ENCODE data around the gene COL4A6.
"Not testable (repeated sequence)": the region's sequence is repeated elsewhere in the genome, so short reads cannot be mapped to it uniquely, and the experiment has no call there.

The COL4A6 gene

GRCh38 chrX:108438110-108438623 lies at the start of gene COL4A6:
TSS of gene COL4A6 (minus strand) at chrX:108438422. CDS start at chrX:108438196, 226 bp downstream.
- DNase-seq, result no peak

GRCh38 chrX:108485960-108486359 lies 47.7 kb upstream of the COL4A6 start:
- no peak for DNase-seq

- no peak for DNase-seq
Measured at GRCh38 chrX:108484251-108484650, 46.0 kb upstream of the COL4A6 start.

GRCh38 chrX:108481528-108481927 lies 43.3 kb upstream of the COL4A6 start:
- DNase-seq, result not testable (repeated sequence)

GRCh38 chrX:108473979-108474378 lies 35.8 kb upstream of the COL4A6 start:
- DNase-seq, result no peak

GRCh38 chrX:108468486-108468885 lies 30.3 kb upstream of the COL4A6 start:
- DNase-seq, result no peak

GRCh38 chrX:108464604-108465003 lies 26.4 kb upstream of the COL4A6 start:
- no peak for DNase-seq

- DNase-seq, result no peak
Measured at GRCh38 chrX:108456971-108457477, 18.8 kb upstream of the COL4A6 start.

GRCh38 chrX:108453841-108454240 lies 15.6 kb upstream of the COL4A6 start:
- DNase-seq, result no peak

- DNase-seq, result no peak
Measured at GRCh38 chrX:108447303-108447702, 9.1 kb upstream of the COL4A6 start.

- DNase-seq, result no peak
Measured at GRCh38 chrX:108442901-108443464, 4.8 kb upstream of the COL4A6 start.

GRCh38 chrX:108439961-108440696 lies 1.9 kb upstream of the COL4A6 start:
- no peak for DNase-seq

GRCh38 chrX:108439426-108439942 lies 1.3 kb upstream of the COL4A6 start, which contains the start of gene COL4A5:
TSS of gene COL4A5 (plus strand) at chrX:108439838. CDS start at chrX:108440126, 288 bp downstream.
- no peak for DNase-seq

- DNase-seq, result no peak
Measured at GRCh38 chrX:108437349-108438109, 693 bp downstream of the COL4A6 start.

- no peak for DNase-seq
Measured at GRCh38 chrX:108435261-108435660, 3.0 kb downstream of the COL4A6 start.

GRCh38 chrX:108426262-108426661 lies 12.0 kb downstream of the COL4A6 start:
- DNase-seq, result no peak

- DNase-seq, result no peak
Measured at GRCh38 chrX:108420481-108420880, 17.7 kb downstream of the COL4A6 start.

- DNase-seq, result no peak
Measured at GRCh38 chrX:108419401-108419800, 18.8 kb downstream of the COL4A6 start.

GRCh38 chrX:108417257-108417656 lies 21.0 kb downstream of the COL4A6 start:
- no peak for DNase-seq

GRCh38 chrX:108415891-108416290 lies 22.3 kb downstream of the COL4A6 start:
- no peak for DNase-seq

- no peak for DNase-seq
Measured at GRCh38 chrX:108415146-108415545, 23.1 kb downstream of the COL4A6 start.

- DNase-seq, result no peak
Measured at GRCh38 chrX:108412783-108413182, 25.4 kb downstream of the COL4A6 start.
